Myocyte (in vitro differentiated cells): Measurements from ENCODE around the gene FNBP1. TPM values are rescaled to one million over a fixed set of nuclear protein-coding genes. Genes with fewer than 3 reads are reported as not detected.
A peak's percentile ranks its signal among the peaks of the same experiment; 100 is the strongest.

Source experiments
- DNase-seq: peaks from one replicate; pipeline ENCODE4 v3.0.0-alpha.2; 2012; ENCODE audit warnings: low read depth
- total RNA-seq: library from RNA; depleted of rRNA; stranded (reverse); fragments of >200 nt; gene quantifications from 2 replicates; pipeline ENCODE4 v1.2.3, GENCODE V29; 2014

FNBP1 gene
- total RNA-seq, 1 donor from 2014 or later = 25.3 TPM

DNA sequence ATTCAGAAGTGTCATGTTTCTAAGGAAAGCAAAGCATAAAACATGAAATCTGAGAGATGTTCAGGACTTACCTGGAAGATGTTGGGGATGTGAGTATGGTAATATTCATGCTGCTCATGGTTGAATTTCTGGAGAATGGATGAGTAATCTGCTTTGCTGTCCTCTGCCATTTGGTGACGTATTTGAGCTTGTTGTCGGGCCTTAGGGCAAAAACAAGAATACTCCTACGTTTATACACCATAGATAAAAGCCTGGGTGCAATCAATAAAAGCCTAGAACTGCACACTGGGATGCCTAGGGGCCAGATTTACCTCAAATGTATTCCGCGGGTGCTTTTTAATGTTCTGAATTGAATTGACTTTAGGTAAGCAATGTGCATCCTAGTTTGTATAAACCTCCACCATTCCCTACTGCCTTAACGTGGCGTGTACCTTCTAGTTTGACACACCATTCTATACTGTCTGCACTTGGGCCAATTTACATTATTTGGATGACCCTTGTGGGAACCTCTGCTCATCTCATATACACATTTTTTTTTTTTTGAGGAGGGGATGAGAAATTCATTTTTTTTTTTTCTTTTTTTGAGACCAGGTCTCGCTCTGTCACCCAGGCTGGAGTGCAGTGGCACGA, 113.4 kb downstream of the FNBP1 start:
- DNase-seq = no peak

DNA sequence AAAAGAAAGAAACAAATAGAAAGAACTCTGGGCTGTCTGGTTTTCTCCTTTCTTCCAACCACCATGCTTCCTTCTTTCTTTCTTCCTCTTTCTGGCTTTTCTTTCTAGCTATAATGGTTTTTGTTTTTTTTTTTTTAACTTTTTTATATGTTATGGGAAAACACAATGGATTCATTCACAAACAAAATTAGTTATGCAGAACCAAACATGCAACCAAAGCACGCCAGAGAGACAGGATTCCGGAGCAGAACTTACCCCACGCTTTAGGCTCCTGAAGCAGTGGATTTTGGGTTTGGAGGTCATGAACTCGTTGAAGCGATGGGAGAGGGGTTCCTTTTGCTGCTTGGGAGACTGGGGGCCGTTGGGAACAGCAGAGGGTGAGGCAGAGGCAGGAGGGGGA, 119.4 kb downstream of the FNBP1 start:
- DNase-seq = no peak

DNA sequence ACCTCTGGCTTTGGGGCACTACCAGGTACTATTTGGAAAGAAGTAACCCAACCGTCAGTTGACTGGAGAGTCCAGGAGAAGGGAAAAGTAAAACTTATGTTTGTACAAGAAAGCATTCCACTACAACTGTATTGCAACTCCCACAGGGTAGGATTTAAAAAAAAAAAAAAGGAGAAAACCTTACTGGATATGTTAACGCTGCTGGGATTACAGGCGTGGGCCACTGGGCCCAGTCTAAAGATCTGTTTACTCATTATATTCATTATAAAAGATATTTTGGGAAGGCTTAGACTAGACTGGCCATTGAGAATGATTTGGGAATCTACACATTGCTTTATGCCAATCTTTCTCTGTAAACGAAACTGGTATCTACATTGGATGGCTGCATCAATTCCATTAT, 121.1 kb downstream of the FNBP1 start:
- DNase-seq = no peak

DNA sequence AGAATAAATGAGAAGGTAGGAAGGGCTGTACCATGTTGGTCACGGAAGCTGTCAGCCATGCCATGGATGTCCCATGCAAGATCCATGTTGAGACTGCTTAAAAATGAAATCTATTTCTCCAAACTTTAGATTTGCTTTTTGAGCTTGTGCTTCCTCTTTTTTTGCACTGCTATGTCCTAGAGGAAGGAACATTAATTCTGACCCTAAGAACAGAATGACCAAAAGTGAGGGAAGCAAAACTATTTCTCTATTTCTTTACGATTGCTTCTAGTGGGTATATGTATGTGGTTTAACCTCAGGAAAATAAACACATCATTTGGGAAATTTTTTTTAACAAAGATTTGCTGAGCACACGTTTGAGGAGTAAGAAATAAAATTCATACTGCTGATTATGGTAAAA, 123.1 kb downstream of the FNBP1 start:
- DNase-seq = no peak

DNA sequence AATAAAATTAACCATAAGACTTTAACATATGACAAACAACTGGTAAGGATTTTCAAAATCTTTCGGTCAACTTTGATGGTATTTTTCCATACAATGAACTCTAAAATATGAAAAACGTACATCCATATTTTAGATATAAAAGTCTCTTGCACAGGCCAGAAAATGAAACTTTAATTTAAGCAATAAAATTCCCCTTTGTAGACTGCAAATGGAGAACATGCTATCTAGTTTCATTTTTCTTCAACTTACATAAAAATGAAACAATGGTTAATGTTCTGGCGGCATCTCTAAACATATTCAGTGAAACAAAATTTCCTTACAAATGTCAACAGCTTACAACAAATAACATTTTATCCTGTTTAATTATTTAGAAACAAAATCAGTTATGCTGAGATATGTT, 123.7 kb downstream of the FNBP1 start:
- DNase-seq = no peak

DNA sequence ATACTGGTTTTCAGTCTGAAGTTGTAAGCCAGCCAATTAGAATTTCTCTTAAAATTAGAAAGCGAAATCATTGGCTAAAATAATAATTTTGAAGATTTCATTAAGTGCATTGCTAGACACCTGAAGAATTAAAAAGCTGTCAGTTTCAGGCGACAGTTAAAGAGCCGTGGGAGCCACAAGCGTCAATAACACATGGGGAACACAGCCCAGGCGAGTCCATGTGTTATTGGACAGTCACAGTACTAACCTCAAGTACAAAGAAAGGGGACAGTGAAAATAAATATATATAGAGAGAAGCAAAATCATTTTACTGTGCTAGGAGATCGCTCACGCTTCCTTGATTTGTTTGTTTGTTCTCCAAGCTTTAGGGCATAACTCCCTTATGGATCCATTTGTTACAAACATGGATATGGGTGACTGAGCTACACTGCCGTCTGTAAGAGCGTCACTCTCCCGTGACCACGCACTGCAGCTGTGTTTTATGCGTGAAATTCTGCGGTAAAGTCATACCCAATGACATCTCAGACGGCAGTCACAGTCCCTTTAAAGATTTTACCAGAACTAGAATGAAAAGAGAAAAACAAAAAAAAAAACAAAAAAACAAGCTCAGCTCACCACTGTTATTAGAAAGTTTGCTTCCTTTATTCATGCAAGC, 124.6 kb downstream of the FNBP1 start:
- no peak for DNase-seq

DNA sequence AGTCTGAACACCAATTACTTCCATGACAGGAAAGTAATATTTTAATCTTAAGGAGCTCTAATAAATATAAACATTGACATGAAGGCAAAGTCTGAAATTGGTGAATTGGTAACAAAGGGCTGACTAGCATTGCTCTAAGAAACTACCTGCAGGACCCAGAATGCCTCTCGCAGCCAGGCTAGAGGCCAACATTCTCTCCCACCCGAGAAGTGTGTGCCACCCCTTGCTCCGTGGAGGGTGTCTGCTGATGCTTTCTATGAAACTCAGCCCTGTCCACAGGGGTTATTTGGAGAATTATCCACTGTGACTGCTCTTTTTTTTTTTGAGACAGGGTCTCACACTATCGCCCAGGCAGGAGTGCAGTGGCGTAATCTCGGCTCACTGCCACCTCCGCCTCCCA, 126.3 kb downstream of the FNBP1 start:
- no peak for DNase-seq

DNA sequence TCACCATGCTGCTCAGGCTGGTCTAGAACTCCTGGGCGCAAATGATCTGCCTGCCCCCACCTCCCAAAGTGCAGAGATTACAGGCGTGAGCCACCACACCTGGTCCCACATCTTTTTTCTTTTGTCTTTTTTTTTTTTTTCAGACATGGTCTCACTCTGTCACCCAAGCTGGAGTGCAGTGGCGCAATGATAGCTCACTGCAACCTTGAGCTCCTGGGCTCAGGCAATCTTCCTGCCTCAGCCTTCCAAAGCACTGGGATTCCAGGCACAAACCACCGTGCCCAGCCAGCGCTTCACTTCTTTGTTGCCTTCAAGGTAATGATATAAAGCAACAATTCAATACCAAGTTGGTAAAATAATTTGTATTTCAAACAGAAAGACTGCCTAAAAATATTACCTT, 128.9 kb downstream of the FNBP1 start:
- DNase-seq = no peak

DNA sequence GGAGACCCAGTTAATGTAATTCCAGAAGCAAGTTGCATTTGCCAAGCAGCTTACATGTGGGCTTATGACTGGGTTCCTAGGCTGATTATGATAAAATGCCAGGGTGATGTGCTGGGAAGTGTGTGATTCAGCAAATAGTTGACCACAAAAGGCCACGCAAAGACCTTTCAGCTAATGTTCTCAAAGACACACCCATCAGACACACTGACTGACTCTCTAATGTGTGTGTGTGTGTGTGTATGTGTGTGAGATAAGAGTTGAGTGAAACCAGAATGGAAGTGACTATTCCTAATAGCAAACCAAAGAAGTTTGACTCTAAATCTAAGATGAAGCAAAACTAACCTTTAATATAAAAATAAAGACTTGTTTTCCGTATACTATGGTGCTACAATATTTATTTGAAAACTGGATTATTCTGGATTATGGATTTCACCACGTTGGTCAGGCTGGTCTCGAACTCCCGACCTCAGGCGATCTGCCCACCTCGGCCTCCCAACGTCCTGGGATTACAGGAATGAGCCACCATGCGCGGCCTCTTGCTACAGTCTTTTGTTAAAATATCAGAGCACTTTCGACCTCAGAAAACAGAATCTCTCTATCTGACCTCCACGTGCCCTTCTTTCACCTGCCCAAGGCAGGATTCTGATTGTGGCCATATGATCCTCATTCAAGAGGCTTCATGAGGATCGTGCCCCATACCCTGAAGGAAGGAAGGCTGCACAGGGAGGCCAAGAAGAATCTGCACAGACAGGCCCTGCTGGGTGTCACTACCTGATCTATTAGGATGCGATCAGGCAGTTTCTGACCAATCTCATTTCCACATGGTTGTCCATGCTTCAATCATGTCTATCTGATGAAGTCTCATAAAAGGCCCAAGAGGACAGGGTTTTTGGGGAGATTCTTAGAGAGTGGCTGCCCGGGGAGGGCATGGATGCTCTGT, 132.1 kb downstream of the FNBP1 start:
- peak; percentile 95 for DNase-seq

DNA sequence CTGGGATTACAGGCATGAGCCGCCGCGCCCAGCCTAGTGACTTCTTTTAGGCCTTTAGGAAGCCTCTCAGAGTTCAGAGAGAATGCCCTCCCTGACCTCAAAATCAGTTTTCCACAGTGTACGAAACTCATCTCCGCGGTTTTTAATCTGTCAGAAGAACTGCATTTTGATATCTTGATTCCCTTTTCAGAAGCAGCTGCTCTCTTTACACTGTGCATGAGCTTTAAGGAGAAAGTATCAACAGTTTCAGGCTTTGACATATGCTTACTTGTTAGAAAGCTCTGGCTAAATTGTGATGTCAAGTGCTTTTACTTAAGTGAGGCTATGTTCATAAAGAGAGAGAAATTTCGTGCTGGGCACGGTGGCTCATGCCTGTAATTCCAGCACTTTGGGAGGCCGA, 133.1 kb downstream of the FNBP1 start:
- no peak for DNase-seq

DNA sequence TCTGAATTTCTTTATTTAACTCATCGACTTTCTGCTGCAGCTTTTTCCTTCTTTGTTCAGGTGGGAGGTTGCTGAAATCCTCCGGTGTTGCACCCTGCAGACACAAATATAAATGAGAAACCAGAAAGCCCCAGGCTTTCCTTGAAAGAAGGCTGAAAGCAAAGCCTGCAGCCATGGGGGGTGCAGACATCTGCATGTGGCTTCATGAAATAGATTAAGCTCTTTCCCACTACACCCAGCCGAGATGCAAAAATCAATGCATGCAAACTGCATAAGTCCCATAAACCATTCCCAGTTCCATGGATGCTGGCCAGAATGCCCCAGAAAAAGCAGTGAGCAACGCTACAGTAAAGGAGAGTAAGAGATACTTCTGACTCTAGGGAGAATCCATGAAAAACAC, 134.1 kb downstream of the FNBP1 start:
- no peak for DNase-seq

DNA sequence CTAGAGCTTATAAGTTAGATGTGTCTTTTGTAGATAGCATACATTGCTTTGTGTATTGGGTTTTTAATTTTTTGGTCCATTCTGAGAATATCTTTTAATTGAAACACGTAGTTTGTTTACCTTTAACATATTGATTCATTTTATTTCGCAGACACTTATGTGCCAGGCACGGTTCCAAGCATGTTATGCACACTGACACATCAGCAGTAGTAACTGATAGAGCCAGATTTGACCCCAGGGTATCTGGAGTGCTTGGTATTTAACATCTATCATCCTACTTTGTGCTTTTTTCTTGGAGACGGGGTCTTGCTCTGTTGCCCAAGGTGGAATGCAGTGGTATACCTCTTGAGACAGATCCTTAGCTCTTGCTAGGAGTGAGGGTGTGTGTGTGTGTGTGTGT, 135.8 kb downstream of the FNBP1 start:
- DNase-seq = no peak

DNA sequence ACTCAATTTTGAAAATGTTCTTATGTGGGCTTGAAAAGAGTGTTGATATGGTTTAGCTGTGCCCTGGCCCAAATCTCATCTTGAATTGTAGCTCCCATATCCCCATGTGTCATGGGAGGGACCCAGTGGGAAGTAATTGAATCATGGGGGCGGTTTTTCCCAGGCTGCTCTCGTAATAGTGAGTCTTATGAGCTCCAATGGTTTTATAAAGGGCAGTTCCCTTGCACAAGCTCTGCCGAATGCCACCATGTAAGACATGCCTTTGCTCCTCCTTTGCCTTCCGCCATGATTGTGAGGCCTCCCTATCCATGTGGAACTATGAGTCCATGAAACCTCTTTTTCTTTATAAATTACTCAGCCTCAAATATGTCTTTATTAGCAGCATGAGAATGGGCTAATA, 136.7 kb downstream of the FNBP1 start:
- DNase-seq = no peak

DNA sequence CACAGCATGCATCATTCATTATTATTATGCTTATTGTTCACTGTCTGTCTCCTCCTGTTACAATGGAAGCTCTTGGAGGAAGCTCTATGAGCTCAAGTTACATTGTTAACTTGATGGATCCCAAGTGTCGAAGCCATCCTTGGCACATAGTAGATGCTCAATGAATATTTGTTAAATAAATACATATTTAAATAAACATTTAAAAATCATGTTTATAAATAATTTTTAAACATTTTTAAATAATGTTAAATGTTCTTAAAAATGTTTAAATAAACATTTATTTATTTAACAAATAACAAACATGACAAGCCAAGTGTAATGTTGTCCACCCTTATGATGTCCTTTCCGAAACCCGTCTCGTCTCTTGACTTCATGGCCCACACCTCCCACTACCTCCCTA, 138.3 kb downstream of the FNBP1 start:
- DNase-seq = no peak

DNA sequence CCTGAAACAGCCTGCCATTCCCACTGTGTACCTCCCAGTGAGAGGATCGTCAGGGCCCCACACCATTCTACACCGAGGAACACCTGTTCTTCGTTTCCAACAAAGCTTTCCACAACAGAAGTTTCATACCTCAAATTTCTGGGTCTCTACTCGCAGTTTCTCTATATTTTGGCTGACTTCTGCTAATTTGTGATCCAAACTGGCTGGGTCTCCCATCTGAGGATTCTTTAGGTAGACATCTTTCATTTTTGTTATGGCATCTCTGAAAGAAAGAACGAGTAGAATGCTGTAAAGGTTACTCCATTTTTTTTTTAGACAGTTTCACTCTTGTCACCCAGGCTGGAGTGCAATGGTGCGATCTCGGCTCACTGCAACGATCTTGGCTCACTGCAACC, 140.3 kb downstream of the FNBP1 start:
- DNase-seq = no peak

DNA sequence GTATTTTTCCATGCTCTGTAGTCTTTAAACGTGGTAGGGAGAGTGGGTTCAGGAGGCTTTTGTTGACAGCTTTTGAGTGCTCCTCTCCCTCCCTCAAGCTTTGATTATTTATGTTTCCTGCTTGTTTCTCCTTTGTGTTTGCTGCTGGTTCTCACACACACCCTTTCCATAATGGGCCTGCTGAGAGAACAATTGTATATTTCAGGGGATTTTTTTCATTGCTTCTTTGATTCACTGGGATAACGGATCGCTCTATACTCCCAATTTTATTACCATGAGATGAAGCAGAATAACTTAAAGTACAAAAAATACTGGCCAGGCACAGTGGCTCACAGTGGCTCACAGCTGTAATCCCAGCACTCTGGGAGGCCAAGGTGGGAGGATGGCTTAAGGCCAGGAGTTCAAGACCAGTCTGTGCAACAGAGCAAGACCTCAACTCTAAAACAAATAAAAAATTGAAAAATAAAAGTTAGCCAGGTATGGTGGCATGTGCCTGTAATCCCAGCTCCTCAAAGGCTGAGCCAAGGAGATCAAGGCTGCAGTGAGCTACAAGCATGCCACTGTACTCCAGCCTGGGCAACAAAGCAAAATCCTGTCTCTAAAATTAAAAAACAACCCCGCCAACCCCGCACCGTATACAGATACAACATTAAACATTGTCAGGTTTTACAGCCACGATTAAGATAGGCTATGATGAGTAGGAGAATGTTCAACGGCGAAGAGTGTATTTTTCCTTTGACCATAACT, 140.8 kb downstream of the FNBP1 start:
- no peak for DNase-seq

DNA sequence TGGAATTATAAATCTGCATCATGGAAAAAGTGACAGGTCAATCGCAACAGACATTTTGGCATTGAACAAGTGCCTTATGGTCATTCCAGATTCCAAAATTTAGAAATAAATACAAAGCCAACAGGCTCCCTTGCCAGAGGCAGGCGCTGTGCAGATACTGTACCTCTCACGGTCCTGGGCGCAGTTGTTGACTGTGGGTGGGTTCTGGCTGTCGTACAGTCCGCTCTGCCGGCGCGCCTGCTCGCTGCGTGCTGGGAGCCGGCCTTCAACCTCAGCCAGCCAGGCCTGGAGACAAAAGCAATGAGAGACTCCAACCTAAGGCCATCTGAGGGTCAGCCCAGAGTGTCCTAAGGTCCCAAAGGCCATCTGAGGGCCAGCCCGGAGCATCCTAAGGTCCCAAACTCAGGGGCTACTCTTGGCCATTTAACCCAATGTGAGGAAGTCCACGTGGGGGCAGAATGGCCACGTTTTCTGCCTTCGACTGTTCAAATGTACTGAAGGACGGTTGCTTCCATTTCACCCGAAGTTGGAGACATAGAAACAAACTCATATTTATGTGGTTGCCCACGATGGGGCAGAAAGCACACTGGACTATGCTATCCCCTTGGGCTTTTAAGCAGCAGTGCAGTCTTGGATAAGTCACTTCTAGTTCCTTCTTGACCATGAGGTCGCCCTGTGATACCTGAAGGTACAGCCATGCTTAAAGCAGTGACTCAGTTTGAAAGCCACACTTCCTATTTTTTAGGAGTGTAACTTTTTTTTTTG, 142.5 kb downstream of the FNBP1 start:
- DNase-seq = no peak

DNA sequence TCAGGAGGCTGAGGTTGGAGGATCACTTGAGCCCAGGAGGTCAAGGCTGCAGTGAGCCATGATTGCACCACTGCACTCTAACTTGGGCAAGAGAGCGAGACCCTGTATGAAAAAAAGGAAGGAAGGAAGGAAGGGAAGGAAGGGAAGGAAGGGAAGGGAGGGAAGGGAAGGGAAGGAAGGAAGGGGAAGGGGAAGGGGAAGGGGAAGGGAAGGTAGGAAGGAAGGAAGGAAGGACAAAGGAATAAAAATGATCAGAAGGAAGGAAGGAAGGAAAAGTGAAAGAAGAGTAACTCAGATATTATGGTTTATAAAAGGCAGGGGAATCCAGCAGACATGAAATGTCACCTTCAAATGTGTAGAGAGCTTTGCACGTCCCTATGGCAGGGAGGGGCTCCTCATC, 143.4 kb downstream of the FNBP1 start:
- DNase-seq = no peak

DNA sequence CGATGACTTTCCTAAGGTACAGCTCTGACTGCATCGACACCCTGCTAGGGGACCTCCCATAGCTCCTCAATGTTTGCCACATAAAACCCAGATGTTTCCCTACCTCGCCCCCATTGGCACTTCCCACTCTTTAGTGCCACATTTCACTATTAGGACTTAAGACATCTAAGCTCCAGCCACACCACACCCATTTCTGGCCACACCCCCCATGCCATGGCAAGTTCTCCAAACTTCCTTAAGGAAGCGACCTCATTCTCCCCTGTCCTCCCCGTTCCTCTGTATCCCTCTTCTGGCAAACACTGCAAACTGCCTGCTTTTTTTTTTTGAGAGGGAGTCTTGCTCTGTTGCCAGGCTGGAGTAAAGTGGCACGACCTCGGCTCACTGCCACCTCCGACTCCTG, 144.8 kb downstream of the FNBP1 start:
- no peak for DNase-seq

DNA sequence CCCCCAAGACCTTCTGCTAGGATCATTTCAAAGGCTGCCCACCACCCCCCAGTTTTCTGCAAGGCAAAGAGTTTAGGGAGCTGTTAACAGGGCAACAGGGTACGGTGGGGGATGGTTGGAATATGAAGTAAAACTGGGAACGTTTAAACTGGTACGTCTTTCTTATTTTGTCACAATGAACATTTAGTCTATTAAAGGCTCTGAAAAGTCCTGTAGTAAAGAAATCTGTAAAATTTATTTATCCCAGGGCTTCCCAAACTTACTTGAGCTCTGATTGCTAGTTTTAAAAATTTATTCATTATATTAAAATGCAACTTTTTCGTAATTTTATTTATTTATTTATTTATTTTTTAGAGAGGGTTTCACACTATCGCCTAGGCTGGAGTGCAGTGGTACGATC, 145.7 kb downstream of the FNBP1 start:
- no peak for DNase-seq
